K562 (cell line): Measurements from ENCODE around the gene MAGI3. TPM values are rescaled to one million over a fixed set of nuclear protein-coding genes. Genes with fewer than 3 reads are reported as not detected.

Source experiments
- ATAC-seq: fragments of 200-7000 bp; cut with Tn5 transposase; 3 replicates; pipeline ENCODE4 v1.9.1; 2020; ENCODE audit warnings: moderate library complexity
- BruUV-seq: library from RNA; stranded (reverse); fragments of 400-500 nt; replicated peaks from 2 replicates; lab custom pipeline; 2021; lab: Mats Ljungman, UMichigan
- CTCF ChIA-PET: fragments of 300-600 bp; formaldehyde crosslinking; extraction: SDS; loops from one replicate; lab custom pipeline; 2021; ENCODE audit warnings: low intra/inter-chr PET ratio; lab: Yijun Ruan, JAX
- POLR2A ChIA-PET: fragments of 300-600, 350-650 bp; sonication (Branson Sonifier 250); formaldehyde crosslinking; extraction: SDS; loops from one replicate; lab custom pipeline; 2021; ENCODE audit warnings: antibody characterized with exemption, inconsistent platforms; lab: Yijun Ruan, JAX
- DNase-seq, 4 experiments: peaks; one replicate each; pipeline versions ENCODE4 v3.0.0 to v3.0.0-alpha.2; 2011 to 2018; ENCODE audit warnings: low spot score in 3 of 4, mixed read lengths in 3 of 4; ENCODE audit errors: extremely low read depth in 1 of 4
- FAIRE-seq: peaks from 2 replicates; lab custom pipeline; 2011; peaks lifted over from hg19 to GRCh38; lab: Jason Lieb, UNC
- H2AFZ ChIP-seq: 2 replicates; pipeline ENCODE4 v1.6.0; 2011; ENCODE audit warnings: low read depth, low read length, control low read depth, inconsistent platforms
- H3K27ac ChIP-seq: fragments of 200-600 bp; 3 replicates; pipeline ENCODE4 v1.8.0; 2011; ENCODE audit warnings: low read depth, mild to moderate bottlenecking, control low read depth, inconsistent platforms, low read length, moderate library complexity, mixed read lengths; ENCODE audit errors: extremely low read depth
- H3K27me3 ChIP-seq, 2 experiments: fragments of 300-600 bp in 1 of 2; 2 replicates in 1 of 2; 3 replicates in 1 of 2; pipeline versions ENCODE4 v1.6.0 to v1.8.0; 2011; ENCODE audit warnings: inconsistent platforms in 2 of 2, low read length in 2 of 2, mild to moderate bottlenecking in 1 of 2, mixed read lengths in 1 of 2, moderate library complexity in 1 of 2; ENCODE audit not compliant: control insufficient read depth in 2 of 2, insufficient read depth in 2 of 2
- H3K36me3 ChIP-seq: fragments of 300-600 bp; 3 replicates; pipeline ENCODE4 v1.8.0; 2011; ENCODE audit warnings: mild to moderate bottlenecking, low read length, inconsistent platforms; ENCODE audit not compliant: control insufficient read depth, insufficient read depth
- H3K4me1 ChIP-seq, 2 experiments: fragments of 200-600 bp in 1 of 2; replicated peaks in 1 of 2; 2 replicates in 1 of 2; 3 replicates in 1 of 2; pipeline versions ENCODE4 v1.5.1 to v1.8.0; 2011; ENCODE audit warnings: inconsistent platforms in 2 of 2, low read length in 2 of 2, mild to moderate bottlenecking in 1 of 2, mixed read lengths in 1 of 2, moderate library complexity in 1 of 2; ENCODE audit not compliant: control insufficient read depth in 2 of 2, insufficient read depth in 2 of 2
- H3K4me2 ChIP-seq: 2 replicates; pipeline ENCODE4 v1.6.1; 2011; ENCODE audit warnings: low read length, control low read depth, inconsistent platforms, mixed read lengths; ENCODE audit not compliant: insufficient read depth
- H3K4me3 ChIP-seq: fragments of 200-600 bp; sonication (generic), shearing (Covaris generic); 2 replicates; pipeline ENCODE4 v1.5.1; 2016; ENCODE audit warnings: control low read depth, inconsistent platforms
- H3K79me2 ChIP-seq: fragments of 200-600 bp; 3 replicates; pipeline ENCODE4 v1.8.0; 2011; ENCODE audit warnings: low read length, inconsistent platforms; ENCODE audit not compliant: control insufficient read depth, insufficient read depth
- H3K9ac ChIP-seq, 2 experiments: 2 replicates each; pipeline versions ENCODE4 v1.6.0 to v1.6.1; 2011; ENCODE audit warnings: low read depth in 2 of 2, low read length in 2 of 2, control low read depth in 1 of 2, inconsistent platforms in 1 of 2, mild to moderate bottlenecking in 1 of 2, mixed read lengths in 1 of 2; ENCODE audit not compliant: insufficient read depth in 1 of 2
- H3K9me1 ChIP-seq: one replicate; pipeline ENCODE4 v1.6.0; 2011; ENCODE audit warnings: inconsistent platforms, mild to moderate bottlenecking, low read length, moderate library complexity; ENCODE audit not compliant: control insufficient read depth, insufficient read depth
- H3K9me3 ChIP-seq: replicated peaks from 2 replicates; pipeline ENCODE4 v1.5.1; 2011; ENCODE audit warnings: low read depth, low read length, inconsistent platforms; ENCODE audit not compliant: control insufficient read depth, insufficient read depth
- H4K20me1 ChIP-seq: replicated peaks from 2 replicates; pipeline ENCODE4 v1.6.1; 2011; ENCODE audit warnings: low read length, inconsistent platforms, mixed read lengths; ENCODE audit not compliant: control insufficient read depth, insufficient read depth
- ATF6 ChIP-seq: sonication (generic); formaldehyde crosslinking; IDR thresholded peaks from 2 replicates; pipeline ENCODE4 v1.4.0; 2020; ENCODE audit warnings: mild to moderate bottlenecking, missing genetic modification reagents
- CBFA2T3 ChIP-seq: fragments of 450-650 bp; IDR thresholded peaks from 2 replicates; pipeline ENCODE4 v1.6.1; 2017
- CSDE1 ChIP-seq, 2 experiments: fragments of 450-650 bp; IDR thresholded peaks; 2 replicates each; pipeline ENCODE4 v1.6.1; 2016; ENCODE audit warnings: mild to moderate bottlenecking in 1 of 2
- ESRRB ChIP-seq: fragments of 250-450 bp; sonication (Bioruptor Pico); IDR thresholded peaks from 2 replicates; pipeline ENCODE4 v1.5.0; 2020; ENCODE audit warnings: mild to moderate bottlenecking, moderate library complexity, borderline replicate concordance
- HIVEP1 ChIP-seq: fragments of 250-450 bp; sonication (Bioruptor Pico); IDR thresholded peaks from 2 replicates; pipeline ENCODE4 v1.4.0; 2020; ENCODE audit warnings: mild to moderate bottlenecking
- HOXB6 ChIP-seq: fragments of 250-450 bp; sonication (Bioruptor Pico); IDR thresholded peaks from 2 replicates; pipeline ENCODE4 v1.5.1; 2022; ENCODE audit warnings: mild to moderate bottlenecking, borderline replicate concordance
- MAZ ChIP-seq, 2 experiments: fragments of 450-650 bp in 1 of 2; sonication (generic) in 1 of 2; formaldehyde crosslinking; IDR thresholded peaks in 1 of 2; conservative IDR thresholded peaks in 1 of 2; 2 replicates each; pipeline versions ENCODE4 v1.4.0 to v1.5.0; 2020; ENCODE audit warnings: mild to moderate bottlenecking in 1 of 2, missing genetic modification reagents in 1 of 2
- NFRKB ChIP-seq: fragments of 450-650 bp; IDR thresholded peaks from 2 replicates; pipeline ENCODE4 v1.6.1; 2016; ENCODE audit warnings: low read depth
- NR3C1 ChIP-seq: sonication (generic); formaldehyde crosslinking; IDR thresholded peaks from 2 replicates; pipeline ENCODE4 v1.8.1; 2022; ENCODE audit warnings: missing genetic modification reagents
- RBM34 ChIP-seq: fragments of 200-400 bp; formaldehyde crosslinking; IDR thresholded peaks from 2 replicates; pipeline ENCODE4 v1.6.1; 2018; ENCODE audit warnings: low read length, borderline replicate concordance; ENCODE audit not compliant: insufficient read depth
- TAF1 ChIP-seq: IDR thresholded peaks from 2 replicates; pipeline ENCODE4 v1.6.1; 2011; ENCODE audit warnings: mild to moderate bottlenecking, low read length, moderate library complexity; ENCODE audit not compliant: insufficient read depth, control insufficient read depth, severe bottlenecking; ENCODE audit errors: extremely low read depth
- ZC3H11A ChIP-seq: IDR thresholded peaks from 2 replicates; pipeline ENCODE4 v1.6.1; 2012; ENCODE audit warnings: low read depth, low read length, improper control_type of control experiment
- ZKSCAN8 ChIP-seq: fragments of 200-800 bp; sonication (Bioruptor generic); IDR thresholded peaks from 2 replicates; pipeline ENCODE4 v1.6.1; 2016; ENCODE audit warnings: missing genetic modification characterization, missing compliant biosample characterization
- ZNF263 ChIP-seq: sonication (generic); formaldehyde crosslinking; IDR thresholded peaks from 2 replicates; pipeline ENCODE4 v1.8.0; 2022; ENCODE audit warnings: mild to moderate bottlenecking, missing genetic modification reagents, borderline replicate concordance
- ZNF586 ChIP-seq: fragments of 450-650 bp; formaldehyde crosslinking; conservative IDR thresholded peaks from 2 replicates; pipeline ENCODE4 v1.4.0; 2020; ENCODE audit warnings: mild to moderate bottlenecking, moderate library complexity
- ZNF740 ChIP-seq, 3 experiments: fragments of 200-800 bp in 1 of 3; sonication (Bioruptor generic) in 1 of 3; sonication (generic) in 1 of 3; formaldehyde crosslinking in 1 of 3; IDR thresholded peaks; 2 replicates each; pipeline versions ENCODE4 v1.6.1 to v1.8.0; 2016 to 2022; ENCODE audit warnings: mild to moderate bottlenecking in 2 of 3, missing compliant biosample characterization in 2 of 3, missing genetic modification characterization in 2 of 3, missing genetic modification reagents in 1 of 3
- WGBS: fragments of 100-300 bp; shearing (Covaris generic); methylation state at CpG from one replicate; pipeline ENCODE4 v1.1.6; 2016; ENCODE audit warnings: low coverage, mixed read lengths; ENCODE audit not compliant: insufficient coverage; ENCODE audit errors: missing lambda C conversion rate; 5-methylcytosine and 5-hydroxymethylcytosine counted together
- in situ Hi-C: fragments of 300-500 bp; cut with MboI; formaldehyde crosslinking; loops from 4 replicates; pipeline ENCODE4 v1.15.0; 2018; ENCODE audit warnings: inconsistent platforms, mixed read lengths
- intact Hi-C: fragments of 100-400 bp; cut with micrococcal nuclease; formaldehyde crosslinking; loops from 2 replicates; pipeline ENCODE4 v1.14.2; 2022
- polyA plus RNA-seq, 8 experiments: library from polyadenylated mRNA; depleted of rRNA in 4 of 8; stranded (reverse) in 5 of 8; unstranded in 3 of 8; fragments of >200 nt; fragmentation: Nextera tagmentation in 2 of 8; fragmentation: Illumina TruSeq in 1 of 8; extraction: Ambion mirVana in 2 of 8; extraction: Trizol in 1 of 8; gene quantifications; 2 replicates each; pipeline versions ENCODE4 v1.2.1 to v1.2.3, GENCODE V29; 2011 to 2014; ENCODE audit warnings: inconsistent platforms in 1 of 8, missing spikeins in 1 of 8
- total RNA-seq, 7 experiments: library from RNA; depleted of rRNA in 6 of 7; stranded (reverse); fragments of >200 nt in 6 of 7; fragmentation: Illumina TruSeq in 2 of 7; extraction: Trizol in 2 of 7; gene quantifications; 2 replicates each; pipeline versions ENCODE4 v1.2.1 to v1.2.3, GENCODE V29; 2011 to 2021; ENCODE audit warnings: low replicate concordance in 1 of 7
- TF ChIP-seq, protein P1 (sequence below): fragments of 450-650 bp; IDR thresholded peaks from 2 replicates; pipeline ENCODE4 v1.6.1; 2016; ENCODE audit warnings: missing biosample characterization, missing genetic modification characterization

The MAGI3 gene
- total and polyA plus RNA-seq, 9 of the 15 experiments (the other 6 are each of a cell fraction or from before 2014, with no cell fraction given), result 1.0 to 8.6 (median 5.5) TPM

DNA sequence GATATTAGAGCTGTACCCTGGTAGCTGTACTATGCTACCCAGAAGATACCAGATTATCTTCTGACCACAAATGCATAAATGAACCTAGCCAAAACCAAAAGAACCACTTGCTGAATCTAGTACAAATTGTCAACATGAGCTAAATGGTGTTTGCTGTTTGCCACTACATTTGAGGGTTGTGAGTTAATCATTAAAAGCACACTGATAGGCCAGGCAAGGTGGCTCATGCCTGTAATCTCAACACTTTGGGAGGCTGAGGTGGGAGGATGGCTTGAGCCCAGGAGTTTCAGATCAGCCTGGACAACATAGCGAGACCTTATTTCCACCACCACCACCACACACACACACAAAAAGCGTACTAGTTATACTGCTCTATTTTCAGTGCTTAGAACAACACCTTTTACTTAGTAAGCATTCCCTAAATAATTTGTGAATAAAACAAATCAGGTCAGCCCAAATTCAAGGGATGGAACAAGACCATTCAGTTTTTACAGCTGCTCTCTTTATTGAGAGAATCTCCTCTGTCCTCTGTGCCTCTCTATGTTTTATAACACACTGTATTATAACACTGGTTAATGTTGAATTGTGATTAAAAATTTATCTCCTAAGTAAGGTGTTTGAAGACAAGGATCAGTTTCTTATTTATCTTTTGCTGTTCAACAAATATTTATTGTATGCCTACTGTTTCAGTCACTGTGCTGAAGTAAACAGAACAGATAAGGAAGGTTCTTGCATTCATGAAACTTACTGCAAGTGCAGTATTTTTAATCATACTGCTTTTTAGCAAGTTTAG lies 44.0 kb downstream of the MAGI3 start:
- no peak overlapping the region for H3K9ac ChIP-seq
- POLR2A ChIA-PET, result interaction anchor here (1.1 kb wide), 1 partner anchor 24 kb away, joined by 4 read pairs; no protein-coding TSS in a partner anchor
- intact Hi-C loops (no loop called here), in situ Hi-C loops (no loop called here)
- H3K79me2 ChIP-seq, result no peaks in the 10 kb centered on the region
- CTCF ChIA-PET, result no interaction called here
- WGBS, result 6% methylated on average over 2 of the region's 2 CpGs
- H3K4me2 ChIP-seq, result no peak overlapping the region
- H3K9me1 ChIP-seq, result no peaks in the 10 kb centered on the region
- H3K27ac ChIP-seq, result no peak overlapping the region
- ATAC-seq (no peak), DNase-seq (no peak), FAIRE-seq (peak; percentile 37)
- no peaks in the 10 kb centered on the region for H3K27me3 ChIP-seq
- H2AFZ ChIP-seq, result no peak overlapping the region
- no peak overlapping the region for H3K4me3 ChIP-seq
- BruUV-seq, result no TSS peak
- H4K20me1 ChIP-seq, result no peaks in the 10 kb centered on the region
- no peaks in the 10 kb centered on the region for H3K36me3 ChIP-seq
- TF ChIP-seq CSDE1 (IDR thresholded peaks at IDR 0.05), result no peak
- TF ChIP-seq RBM34, result no peak
- TF ChIP-seq HOXB6 (CRISPR knock-in tag), result no peak
- TF ChIP-seq MAZ (CRISPR knock-in tag; conservative IDR thresholded peaks at IDR 0.05 in 1 of 2, IDR thresholded peaks at IDR 0.05 in 1 of 2), result no peak
- no peak for TF ChIP-seq ESRRB
- no peak for TF ChIP-seq ZKSCAN8 (CRISPR knock-in tag)
- TF ChIP-seq ZC3H11A, result no peak
- no peak for TF ChIP-seq TAF1
- no peak for TF ChIP-seq CBFA2T3
- TF ChIP-seq ATF6 (CRISPR knock-in tag), result no peak
- no peak for TF ChIP-seq NFRKB
- no peak for TF ChIP-seq ZNF740 (CRISPR knock-in tag; IDR thresholded peaks at IDR 0.05)
- TF ChIP-seq ZNF740 (tag; IDR thresholded peaks at IDR 0.05), result no peak
- TF ChIP-seq HIVEP1 (CRISPR knock-in tag), result no peak
- TF ChIP-seq, protein P1, sequence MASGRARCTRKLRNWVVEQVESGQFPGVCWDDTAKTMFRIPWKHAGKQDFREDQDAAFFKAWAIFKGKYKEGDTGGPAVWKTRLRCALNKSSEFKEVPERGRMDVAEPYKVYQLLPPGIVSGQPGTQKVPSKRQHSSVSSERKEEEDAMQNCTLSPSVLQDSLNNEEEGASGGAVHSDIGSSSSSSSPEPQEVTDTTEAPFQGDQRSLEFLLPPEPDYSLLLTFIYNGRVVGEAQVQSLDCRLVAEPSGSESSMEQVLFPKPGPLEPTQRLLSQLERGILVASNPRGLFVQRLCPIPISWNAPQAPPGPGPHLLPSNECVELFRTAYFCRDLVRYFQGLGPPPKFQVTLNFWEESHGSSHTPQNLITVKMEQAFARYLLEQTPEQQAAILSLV, result no peak
- TF ChIP-seq ZNF586, result no peak
- no peak for TF ChIP-seq NR3C1 (CRISPR knock-in tag)
- TF ChIP-seq ZNF263 (CRISPR knock-in tag), result no peak
- H3K4me1 ChIP-seq, result no peaks in the 10 kb centered on the region
- no peaks in the 10 kb centered on the region for H3K9me3 ChIP-seq
